ENCODE measurements around the gene CNTD1. TPM values are rescaled to one million over a fixed set of nuclear protein-coding genes. Genes with fewer than 3 reads are reported as not detected.
"Not testable (repeated sequence)": the region's sequence is repeated elsewhere in the genome, so short reads cannot be mapped to it uniquely, and the experiment has no call there.

CNTD1 gene
- total RNA-seq, 1 donor from 2014 or later: not detected

DNA sequence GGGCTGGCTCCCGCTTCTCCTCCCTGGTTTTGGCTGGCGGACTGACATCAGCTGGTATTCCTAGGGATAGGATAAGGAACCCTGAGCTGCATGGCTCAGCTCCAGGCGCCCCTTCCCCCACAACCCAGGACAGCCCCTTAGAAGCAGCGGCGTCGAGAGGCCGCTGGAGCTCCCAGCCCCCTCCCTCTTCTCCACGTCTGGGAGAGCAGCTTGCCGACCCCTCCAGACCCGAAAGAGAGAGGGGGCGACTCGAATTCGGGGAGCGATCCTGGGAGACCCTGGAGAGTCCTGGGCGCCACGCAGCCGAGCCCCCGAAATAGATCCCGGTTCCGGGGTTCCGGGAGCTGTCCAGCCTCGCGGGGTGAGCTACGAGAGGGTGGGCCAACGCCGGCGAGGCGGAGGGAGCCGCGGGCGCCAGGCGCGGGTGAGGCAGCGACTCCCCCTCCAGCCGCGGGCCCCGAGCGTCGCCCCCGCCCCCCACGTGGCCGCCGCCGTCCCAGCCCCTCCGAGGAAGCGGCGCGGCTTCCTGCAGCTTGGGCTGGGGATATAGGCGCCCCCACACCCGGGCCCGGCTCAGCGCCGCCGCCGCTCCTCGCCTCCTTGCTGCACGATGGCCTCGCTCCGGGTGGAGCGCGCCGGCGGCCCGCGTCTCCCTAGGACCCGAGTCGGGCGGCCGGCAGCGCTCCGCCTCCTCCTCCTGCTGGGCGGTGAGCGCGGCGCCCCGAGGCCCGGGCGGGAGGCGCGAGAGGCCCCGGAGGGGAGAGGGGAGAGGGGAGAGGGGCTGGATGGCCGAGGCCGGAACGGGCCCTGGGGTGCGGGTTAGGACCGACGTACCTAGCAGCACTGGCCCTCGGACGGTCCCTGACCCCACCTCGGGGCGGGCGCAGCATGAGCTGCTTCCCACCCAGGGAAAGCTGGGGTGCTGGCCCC is 37.7 kb upstream of the CNTD1 start, which contains the start of gene RAMP2:
Gene RAMP2, plus strand, starts transcription at position 576 of the 930 bp plus-strand sequence. Its CDS starts 35 bp downstream, at position 611.
- TF ChIP-seq, protein P1, sequence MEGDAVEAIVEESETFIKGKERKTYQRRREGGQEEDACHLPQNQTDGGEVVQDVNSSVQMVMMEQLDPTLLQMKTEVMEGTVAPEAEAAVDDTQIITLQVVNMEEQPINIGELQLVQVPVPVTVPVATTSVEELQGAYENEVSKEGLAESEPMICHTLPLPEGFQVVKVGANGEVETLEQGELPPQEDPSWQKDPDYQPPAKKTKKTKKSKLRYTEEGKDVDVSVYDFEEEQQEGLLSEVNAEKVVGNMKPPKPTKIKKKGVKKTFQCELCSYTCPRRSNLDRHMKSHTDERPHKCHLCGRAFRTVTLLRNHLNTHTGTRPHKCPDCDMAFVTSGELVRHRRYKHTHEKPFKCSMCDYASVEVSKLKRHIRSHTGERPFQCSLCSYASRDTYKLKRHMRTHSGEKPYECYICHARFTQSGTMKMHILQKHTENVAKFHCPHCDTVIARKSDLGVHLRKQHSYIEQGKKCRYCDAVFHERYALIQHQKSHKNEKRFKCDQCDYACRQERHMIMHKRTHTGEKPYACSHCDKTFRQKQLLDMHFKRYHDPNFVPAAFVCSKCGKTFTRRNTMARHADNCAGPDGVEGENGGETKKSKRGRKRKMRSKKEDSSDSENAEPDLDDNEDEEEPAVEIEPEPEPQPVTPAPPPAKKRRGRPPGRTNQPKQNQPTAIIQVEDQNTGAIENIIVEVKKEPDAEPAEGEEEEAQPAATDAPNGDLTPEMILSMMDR (conservative IDR thresholded peaks at IDR 0.05; ENCODE audit: low read depth, low read length): no peak
- no peak for DNase-seq (ENCODE audit: low read depth)

DNA sequence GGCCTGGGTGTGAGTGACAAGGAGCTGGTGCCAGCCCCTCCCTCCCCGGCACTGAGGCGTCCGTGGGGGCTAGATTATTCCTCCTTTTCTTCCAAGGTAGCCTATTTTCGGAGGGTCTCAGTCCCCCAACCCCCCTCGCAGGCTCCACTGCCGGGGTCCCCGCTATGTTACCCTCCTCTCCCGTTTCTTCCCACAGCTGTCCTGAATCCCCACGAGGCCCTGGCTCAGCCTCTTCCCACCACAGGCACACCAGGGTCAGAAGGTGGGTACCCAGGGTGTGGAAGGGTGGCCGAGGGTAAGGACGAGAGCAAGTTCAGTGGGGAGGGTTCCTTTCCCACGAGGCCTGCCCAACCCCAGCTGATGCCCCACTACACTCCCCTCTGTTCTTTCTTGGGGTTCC is 37.0 kb upstream of the CNTD1 start:
- peak overlapping the region; percentile 42 for H3K4me3 ChIP-seq (ENCODE audit: low read depth, low read length)
- TF ChIP-seq, protein P1 (conservative IDR thresholded peaks at IDR 0.05; ENCODE audit: low read depth, low read length): no peak
- no peak for DNase-seq (ENCODE audit: low read depth)

More for the DNA sequence above, 37.7 kb upstream of the CNTD1 start, which contains the start of gene RAMP2:
- peak within 1 kb of the TSS; percentile 42 for H3K4me3 ChIP-seq (ENCODE audit: low read depth, low read length)

DNA sequence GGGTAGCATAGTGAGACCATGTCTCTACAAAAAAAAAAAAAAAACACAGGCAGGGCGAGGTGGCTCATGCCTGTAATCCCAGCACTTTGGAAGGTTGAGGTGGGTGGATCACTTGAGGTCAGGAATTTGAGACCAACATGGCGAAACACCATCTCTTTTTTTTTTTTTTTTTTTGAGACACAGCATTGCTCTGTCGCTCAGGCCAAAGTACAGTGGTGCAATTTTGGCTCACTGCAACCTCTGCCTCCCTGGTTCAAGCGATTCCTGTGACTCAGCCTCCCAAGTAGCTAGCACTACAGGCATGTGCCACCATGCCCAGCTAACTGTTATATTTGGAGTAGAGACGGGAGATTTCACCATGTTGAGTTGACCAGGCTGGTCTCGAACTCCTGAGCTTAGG is 32.5 kb upstream of the CNTD1 start:
- TF ChIP-seq, protein P1 (conservative IDR thresholded peaks at IDR 0.05; ENCODE audit: low read depth, low read length): no peak
- DNase-seq (ENCODE audit: low read depth): no peak
- no peak overlapping the region for H3K4me3 ChIP-seq (ENCODE audit: low read depth, low read length)

DNA sequence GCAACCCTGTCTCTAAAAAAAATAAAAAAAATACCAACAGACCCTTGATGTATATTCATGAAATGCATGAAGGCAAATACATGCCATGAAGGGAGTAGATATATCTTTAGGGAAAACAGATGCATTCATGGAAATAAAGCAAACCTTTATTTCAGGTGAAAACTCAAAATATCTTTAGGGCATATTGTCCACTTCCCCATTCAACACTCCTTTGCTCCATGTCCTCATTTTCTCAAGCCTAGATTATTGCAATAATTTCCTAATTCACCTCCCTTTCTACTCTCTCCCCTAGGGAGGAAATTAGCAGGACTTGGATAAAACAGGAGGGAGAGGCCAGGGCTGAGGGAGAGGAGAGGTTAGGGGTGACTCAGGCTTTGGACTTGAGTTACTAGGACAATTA is 31.1 kb upstream of the CNTD1 start:
- DNase-seq (ENCODE audit: low read depth): no peak
- TF ChIP-seq, protein P1 (conservative IDR thresholded peaks at IDR 0.05; ENCODE audit: low read depth, low read length): no peak
- no peak overlapping the region for H3K4me3 ChIP-seq (ENCODE audit: low read depth, low read length)

DNA sequence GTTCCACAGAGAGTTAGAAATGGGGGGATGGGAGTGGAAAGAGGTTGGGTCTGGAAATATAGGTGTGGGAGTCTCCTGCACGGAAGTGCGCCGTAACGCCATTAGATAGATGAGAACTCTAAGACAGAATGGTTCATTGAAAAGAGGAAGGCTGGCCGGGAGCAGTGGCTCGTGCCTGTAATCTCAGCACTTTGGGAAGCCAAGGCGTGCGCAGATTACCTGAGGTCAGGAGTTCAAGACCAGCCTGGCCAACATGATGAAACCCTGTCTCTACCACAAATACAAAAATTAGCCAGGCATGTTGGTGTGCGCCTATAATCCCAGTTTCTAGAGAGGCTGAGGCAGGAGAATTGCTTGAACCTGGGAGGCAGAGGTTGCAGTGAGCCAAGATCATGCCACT is 30.7 kb upstream of the CNTD1 start:
- not testable (repeated sequence) for DNase-seq (ENCODE audit: low read depth); H3K4me3 ChIP-seq (ENCODE audit: low read depth, low read length)

DNA sequence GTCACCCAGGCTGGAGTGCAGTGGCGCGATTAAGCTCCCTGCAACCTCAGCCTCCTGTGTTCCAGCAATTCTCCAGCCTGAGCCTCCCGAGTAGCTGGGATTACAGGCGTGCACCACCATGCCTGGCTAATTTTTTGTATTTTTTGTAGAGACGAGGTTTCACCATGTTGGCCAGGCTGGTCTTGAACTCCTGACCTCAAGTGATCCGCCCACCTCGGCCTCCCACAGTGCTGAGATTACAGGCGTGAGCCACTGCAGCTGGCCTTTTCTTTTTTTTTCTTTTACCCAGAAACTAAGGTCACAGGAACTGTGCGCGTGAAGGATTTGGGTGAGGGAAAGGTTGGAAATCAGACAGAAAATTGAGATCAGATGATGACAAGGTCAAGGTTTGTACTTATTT is 28.7 kb upstream of the CNTD1 start:
- DNase-seq (ENCODE audit: low read depth); H3K4me3 ChIP-seq (ENCODE audit: low read depth, low read length): not testable (repeated sequence)

DNA sequence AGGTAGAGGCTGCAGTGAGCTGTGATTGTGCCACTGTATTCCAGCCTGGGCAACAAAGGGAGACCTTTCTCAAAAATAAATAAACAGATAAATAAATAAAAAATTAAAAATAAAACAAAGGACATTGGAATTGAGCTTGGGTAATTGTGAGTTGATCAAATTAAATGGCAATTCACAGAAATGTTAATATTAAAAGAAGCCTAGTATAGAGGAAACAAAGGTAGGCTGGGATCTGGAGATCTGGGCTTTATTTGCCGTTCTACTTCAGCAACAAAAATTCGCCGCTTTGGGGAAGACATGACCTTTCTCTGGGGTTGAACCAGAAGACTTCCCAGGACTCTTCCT is 25.7 kb upstream of the CNTD1 start:
- H3K4me3 ChIP-seq (ENCODE audit: low read depth, low read length): peak overlapping the region; percentile 79
- TF ChIP-seq, protein P1 (conservative IDR thresholded peaks at IDR 0.05; ENCODE audit: low read depth, low read length): no peak
- no peak for DNase-seq (ENCODE audit: low read depth)

Measured in epithelial cell of proximal tubule (primary cell).